ENCODE data around the gene TMEM263.

Gene TMEM263

DNA sequence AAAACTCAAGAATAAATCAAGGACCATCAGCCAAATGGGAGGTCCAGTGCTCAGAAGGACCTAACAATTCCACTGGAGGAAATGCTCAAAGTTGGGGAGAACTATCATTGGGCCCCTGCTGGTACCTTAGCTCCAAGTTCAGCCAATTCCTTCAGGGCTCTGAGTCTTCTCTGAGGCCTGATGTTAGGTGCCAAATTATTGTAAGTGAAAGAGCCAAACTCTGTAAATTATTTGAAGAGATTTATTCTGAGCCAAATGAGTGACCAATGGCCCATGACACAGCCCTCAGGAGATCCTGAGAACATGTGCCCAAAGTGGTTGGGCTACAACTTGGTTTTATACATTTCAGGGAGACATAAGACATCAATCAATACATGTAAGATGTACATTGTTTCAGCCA lies 8.2 kb upstream of the TMEM263 start:
- DNase-seq (ENCODE audit: low read depth): no peak

DNA sequence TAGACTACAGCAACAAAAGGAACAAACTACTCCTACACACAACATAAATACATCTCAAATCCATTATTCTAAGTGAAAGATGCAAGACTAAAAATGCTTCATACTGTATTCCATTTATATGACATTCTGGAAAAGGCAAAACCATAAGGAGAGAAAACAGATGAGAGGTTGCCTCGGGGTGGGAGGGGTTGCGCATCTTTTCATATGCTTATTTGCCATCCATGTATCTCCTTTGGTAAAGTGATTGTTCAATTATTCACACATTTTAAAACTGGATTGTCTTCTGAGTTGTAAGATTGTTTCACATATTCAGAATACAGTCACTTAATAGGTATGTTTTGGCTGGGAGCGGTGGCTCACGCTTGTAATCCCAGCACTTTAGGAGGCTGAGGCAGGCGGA lies 5.1 kb upstream of the TMEM263 start:
- DNase-seq (ENCODE audit: low read depth): no peak

DNA sequence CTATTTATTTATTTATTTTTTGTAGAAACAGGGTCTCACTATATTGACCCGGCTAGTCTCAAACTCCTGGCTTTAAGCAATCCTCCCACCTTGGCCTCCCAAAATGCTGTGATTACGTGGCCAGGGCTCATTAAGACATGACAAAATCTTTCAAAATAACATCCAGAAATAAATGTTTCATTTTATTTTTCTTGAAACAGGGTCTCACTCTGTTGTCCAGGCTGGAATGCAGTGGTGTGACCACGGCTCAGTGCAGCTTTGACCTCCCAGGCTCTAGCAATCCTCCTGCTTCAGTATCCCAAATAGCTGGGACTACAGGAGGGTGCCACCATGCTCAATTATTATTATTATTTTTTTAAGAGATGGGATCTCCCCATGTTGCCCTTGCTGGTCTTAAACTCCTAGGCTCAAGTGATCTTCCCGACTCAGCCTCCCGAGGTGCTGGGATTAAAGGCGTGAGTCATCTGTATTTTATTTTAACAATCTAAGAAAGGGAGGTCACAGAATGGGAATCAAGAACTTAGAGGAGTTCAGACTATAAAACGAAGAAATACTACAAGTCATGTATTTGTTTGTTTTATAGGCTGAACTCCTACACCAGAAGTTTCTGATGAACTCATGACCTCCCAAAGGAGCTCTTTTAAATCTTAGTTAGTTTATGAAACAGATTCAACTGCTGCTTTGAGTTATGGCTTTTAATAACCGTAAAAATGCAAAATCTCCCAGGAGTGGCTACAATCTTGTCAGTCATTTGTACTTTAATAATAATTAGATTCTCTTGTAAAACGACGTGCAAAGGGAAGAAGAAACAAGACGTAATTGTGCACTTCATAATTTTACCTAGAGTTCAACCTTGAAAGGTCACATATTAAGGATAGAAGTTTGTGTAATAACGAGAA lies 2.1 kb upstream of the TMEM263 start:
- no peak for DNase-seq (ENCODE audit: low read depth)

- no peak for DNase-seq (ENCODE audit: low read depth)
Measured at GRCh38 chr12:106954462-106955376, 988 bp upstream of the TMEM263 start.

GRCh38 chr12:106956048-106956578 lies 406 bp downstream of the TMEM263 start:
- no peak for DNase-seq (ENCODE audit: low read depth)

DNA sequence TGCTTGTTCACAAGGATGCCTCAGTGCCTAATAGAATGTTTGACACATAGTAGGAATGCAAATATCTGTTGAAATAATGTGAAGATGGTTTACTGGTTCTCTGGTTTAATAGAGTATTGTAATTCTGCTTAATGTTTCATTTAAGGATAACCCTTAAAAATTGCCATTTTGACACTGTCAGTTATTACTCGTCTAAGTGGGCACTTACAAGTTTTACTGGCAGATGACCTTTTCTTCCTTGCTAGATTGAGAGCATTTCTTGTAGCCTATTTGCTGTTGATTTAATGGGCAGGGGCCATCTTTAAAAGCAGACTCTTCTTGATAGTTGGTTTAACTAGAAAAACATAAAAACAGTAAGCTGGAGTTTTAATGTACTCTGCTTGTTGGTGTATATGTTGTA lies 1.9 kb downstream of the TMEM263 start:
- no peak for DNase-seq (ENCODE audit: low read depth)

- DNase-seq (ENCODE audit: low read depth): no peak
Measured at GRCh38 chr12:106960443-106960842, 4.7 kb downstream of the TMEM263 start.

DNA sequence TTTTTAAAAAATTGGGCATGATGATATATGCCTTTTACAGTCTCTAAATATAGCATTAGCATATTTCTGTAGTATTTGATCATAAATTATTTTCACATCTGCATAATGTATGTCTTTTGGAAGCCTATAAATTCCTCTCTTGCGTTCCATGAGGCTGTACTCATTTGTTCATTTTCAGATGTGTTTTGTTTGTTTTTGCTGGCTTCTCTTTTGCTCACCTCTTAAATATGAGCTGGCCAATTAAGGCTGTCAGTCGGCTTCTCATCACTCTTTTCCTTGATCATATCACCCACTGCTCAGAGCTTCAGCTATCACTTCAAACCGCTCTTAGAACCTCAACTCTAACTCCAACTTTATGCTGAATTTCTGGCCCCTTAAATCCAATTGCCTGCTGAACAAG lies 6.6 kb downstream of the TMEM263 start:
- DNase-seq (ENCODE audit: low read depth): no peak

GRCh38 chr12:106964526-106964925 lies 8.8 kb downstream of the TMEM263 start:
- DNase-seq (ENCODE audit: low read depth): no peak

DNA sequence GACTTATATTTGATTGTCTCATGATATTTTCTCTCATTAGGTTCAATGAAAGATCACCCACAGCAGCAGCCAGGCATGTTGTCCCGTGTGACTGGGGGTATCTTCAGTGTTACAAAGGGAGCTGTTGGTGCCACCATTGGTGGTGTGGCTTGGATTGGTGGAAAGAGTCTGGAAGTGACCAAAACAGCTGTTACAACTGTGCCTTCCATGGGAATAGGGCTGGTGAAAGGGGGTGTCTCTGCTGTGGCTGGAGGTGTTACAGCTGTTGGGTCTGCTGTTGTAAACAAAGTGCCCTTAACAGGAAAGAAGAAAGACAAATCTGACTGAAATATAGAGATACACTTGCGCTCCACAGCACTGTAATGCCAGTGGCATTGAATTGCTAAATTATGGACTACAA lies 15.4 kb downstream of the TMEM263 start:
- no peak for DNase-seq (ENCODE audit: low read depth)

DNA sequence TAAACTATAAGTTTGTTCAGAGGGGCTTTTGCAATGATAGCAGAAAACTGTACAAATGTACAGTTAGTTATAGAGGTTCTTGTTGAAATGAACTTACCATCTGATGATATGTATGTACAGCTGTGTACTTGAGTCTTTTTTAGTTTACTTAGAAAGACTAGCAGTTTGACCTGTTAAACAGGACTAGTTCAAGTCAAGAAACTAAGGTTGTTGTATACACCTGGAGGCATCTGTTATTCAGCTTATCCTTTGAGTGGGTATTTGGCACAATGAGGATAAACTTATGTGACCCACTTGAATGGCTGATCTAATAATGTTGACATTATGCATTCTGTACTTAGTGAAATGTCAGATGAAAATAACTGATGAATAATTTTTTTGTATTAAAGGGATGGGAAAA lies 17.8 kb downstream of the TMEM263 start:
- no peak for DNase-seq (ENCODE audit: low read depth)

GRCh38 chr12:106974511-106974910 lies 18.8 kb downstream of the TMEM263 start:
- DNase-seq (ENCODE audit: low read depth): no peak

GRCh38 chr12:106975098-106975497 lies 19.4 kb downstream of the TMEM263 start:
- no peak for DNase-seq (ENCODE audit: low read depth)

DNA sequence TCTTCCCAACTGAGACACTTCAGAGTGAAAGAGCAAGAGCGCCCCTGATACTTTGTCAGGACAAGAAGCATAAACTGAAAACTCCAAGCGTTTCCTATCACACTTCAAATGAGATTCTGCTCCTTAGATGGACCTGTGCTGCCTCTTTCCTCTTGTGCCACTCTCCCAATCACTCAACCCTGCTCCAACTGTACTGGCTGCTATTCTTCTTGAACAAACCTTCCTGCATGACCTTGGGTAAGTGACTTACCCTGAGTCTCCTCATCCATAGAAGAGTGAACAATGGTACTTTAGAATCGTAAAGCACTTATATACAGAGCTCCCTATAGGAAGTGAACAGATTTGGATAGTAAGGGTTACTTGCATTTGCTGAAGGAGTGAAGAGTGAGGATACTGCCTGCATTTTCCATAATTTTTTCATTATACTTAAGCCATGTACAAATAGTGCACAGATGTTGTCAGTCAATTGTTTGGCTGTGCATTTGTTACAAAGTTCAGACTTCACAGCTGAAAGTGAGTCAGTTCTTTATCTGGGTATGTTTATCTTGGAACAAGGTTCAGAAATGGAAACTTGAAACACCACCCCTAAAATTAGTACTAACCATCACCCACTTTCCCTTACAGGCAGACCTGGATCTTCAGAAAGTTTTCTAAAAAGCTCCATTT lies 20.4 kb downstream of the TMEM263 start:
- no peak for DNase-seq (ENCODE audit: low read depth)

GRCh38 chr12:106976668-106977067 lies 21.0 kb downstream of the TMEM263 start:
- no peak for DNase-seq (ENCODE audit: low read depth)

DNA sequence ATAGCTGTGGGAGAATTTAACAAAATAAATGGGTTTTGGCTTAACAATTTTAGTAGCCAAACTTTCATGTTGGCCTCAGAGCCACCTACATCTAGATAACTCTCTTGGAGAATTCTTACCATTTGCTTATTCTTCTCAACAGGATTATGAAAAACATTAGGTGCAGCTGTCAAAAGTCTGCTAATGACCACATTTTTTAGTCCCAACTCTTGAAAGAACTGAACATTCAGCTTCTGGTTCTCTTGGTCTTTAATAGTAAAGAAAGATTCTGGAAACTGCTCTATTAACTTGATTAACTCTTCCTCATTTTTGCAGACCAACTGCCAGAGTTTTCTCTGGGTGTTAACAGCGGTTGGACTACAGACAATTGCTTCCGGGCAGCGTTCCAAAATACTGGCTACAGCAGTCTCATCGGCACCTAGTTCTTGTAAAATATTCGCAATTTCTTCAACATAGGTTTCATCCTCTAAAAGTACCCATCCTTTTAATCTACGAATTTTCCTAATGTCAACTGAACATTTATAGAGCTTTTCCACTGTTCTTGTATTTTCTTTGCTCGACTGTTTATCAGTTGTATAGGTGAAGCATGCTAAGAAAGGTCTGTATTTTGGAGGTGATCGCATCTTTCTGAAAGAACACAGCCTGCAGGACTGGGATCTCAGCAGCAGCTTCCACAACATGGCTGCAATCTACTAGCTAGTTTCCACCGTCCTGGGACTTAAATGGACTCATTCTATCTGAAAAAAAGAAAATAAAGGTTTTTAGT lies 22.5 kb downstream of the TMEM263 start:
- no peak for DNase-seq (ENCODE audit: low read depth)

DNA sequence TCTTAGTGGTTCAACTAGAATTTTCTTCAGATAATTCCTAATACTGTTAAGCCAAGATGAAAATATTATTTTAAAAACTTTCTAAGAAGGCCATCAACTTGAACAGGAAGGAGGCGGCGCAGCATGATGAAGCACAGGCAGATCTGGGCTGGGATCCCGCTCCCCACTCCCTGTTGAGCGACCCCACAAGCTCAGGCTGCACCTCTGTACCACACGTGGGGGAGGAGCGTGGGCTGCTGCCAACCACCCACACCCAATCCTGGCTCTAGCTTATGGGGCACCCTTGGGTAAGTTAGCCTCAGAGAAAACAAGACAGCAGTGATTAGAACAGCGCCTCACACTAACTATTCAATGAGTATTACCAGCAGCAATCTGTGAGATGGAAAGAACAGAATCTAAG lies 25.2 kb downstream of the TMEM263 start:
- DNase-seq (ENCODE audit: low read depth): no peak

DNA sequence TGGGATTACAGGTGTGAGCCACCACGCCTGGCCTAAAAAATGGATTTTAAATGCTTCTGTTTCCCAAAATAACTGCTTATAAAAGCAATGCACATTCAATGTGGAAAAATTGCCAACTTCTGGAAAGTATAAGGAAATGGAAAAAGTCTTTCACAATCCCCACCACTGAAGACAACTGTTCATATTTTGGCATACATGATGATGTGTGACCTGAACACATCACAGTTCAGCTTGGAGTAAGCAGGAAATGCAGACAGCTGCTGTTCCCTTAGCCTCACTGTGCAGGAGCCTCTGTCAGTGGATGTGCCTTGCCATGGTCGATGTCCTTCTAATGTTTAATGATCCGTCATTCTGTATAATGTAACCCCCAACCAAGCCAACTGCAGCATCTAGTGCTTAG lies 26.1 kb downstream of the TMEM263 start:
- no peak for DNase-seq (ENCODE audit: low read depth)

DNA sequence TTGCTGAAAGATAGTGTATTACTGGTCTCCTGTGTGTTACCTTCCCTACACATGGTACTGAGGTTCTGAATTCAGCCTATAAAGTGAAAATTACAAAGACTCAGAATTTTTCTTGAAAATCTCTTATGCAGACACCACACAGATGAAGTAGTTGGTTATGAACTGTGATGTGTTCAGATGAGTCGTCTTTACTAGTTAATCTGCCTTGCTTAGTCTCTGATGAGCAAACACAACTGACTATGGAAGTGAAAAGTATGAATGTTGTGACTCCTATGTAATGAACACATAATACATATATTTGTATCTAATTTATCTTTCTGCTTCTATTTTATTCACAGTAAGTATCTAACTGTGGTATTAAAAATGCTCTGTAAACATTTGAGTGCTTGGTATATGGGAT lies 26.5 kb downstream of the TMEM263 start:
- DNase-seq (ENCODE audit: low read depth): no peak

- no peak for DNase-seq (ENCODE audit: low read depth)
Measured at GRCh38 chr12:106984588-106985137, 29.0 kb downstream of the TMEM263 start.

GRCh38 chr12:106985479-106985878 lies 29.8 kb downstream of the TMEM263 start:
- DNase-seq (ENCODE audit: low read depth): no peak
